ENCODE measurements around the gene UTY. TPM values are rescaled to one million over a fixed set of nuclear protein-coding genes. Genes with fewer than 3 reads are reported as not detected.
A peak's percentile ranks its signal among the peaks of the same experiment; 100 is the strongest.
"Not testable (repeated sequence)": the region's sequence is repeated elsewhere in the genome, so short reads cannot be mapped to it uniquely, and the experiment has no call there.

The UTY gene
- total RNA-seq, 6 experiments from 2014 or later: 10.0 TPM; not detected in 5

- no peak for ATAC-seq
These were observed 208.1 kb downstream of the UTY start for GRCh38 chrY:13271706-13272105.

GRCh38 chrY:13253941-13254440, 225.8 kb downstream of the UTY start:
- H3K9me3 ChIP-seq; H3K27ac ChIP-seq; H3K36me3 ChIP-seq; H3K27me3 ChIP-seq; H3K4me1 ChIP-seq; DNase-seq; ATAC-seq; intact Hi-C loops (cut with DNase I); H3K4me3 ChIP-seq: not testable (repeated sequence)
- no CpG with 5 or more reads among the region's 4 CpGs for WGBS (ENCODE audit: insufficient coverage, low coverage, low lambda C conversion rate, missing lambda C conversion rate)

More at GRCh38 chrY:13271706-13272105, 208.1 kb downstream of the UTY start:
- H3K9me3 ChIP-seq: no peaks in the 10 kb centered on the region
- no peaks in the 10 kb centered on the region for H3K36me3 ChIP-seq
- H3K27ac ChIP-seq: no peak overlapping the region
- no peak for DNase-seq
- no peak overlapping the region for H3K4me3 ChIP-seq
- no peaks in the 10 kb centered on the region for H3K4me1 ChIP-seq
- intact Hi-C loops (cut with DNase I): no loop called here
- TF ChIP-seq POLR2A (IDR thresholded peaks at IDR 0.05) (no peak), CTCF (IDR thresholded peaks at IDR 0.05) (no peak)
- no peaks in the 10 kb centered on the region for H3K27me3 ChIP-seq

- intact Hi-C loops (cut with DNase I): no loop called here
- DNase-seq: no peak
- Histone ChIP-seq H3K27ac (no peak overlapping the region), H3K4me1 (no peaks in the 10 kb centered on the region), H3K9me3 (no peaks in the 10 kb centered on the region), H3K4me3 (no peak overlapping the region), H3K36me3 (no peaks in the 10 kb centered on the region), H3K27me3 (no peaks in the 10 kb centered on the region)
- no peak for ATAC-seq
- no peak for TF ChIP-seq POLR2A (IDR thresholded peaks at IDR 0.05)
- no peak for TF ChIP-seq CTCF (IDR thresholded peaks at IDR 0.05)
These were observed 229.4 kb downstream of the UTY start for GRCh38 chrY:13250421-13250820.

- Histone ChIP-seq H3K4me1 (no peaks in the 10 kb centered on the region), H3K9me3 (no peaks in the 10 kb centered on the region), H3K27ac (no peak overlapping the region), H3K4me3 (no peak overlapping the region), H3K36me3 (no peaks in the 10 kb centered on the region), H3K27me3 (no peaks in the 10 kb centered on the region)
- DNase-seq: no peak
- ATAC-seq: no peak
- no CpG with 5 or more reads among the region's 5 CpGs for WGBS (ENCODE audit: insufficient coverage, low coverage, low lambda C conversion rate, missing lambda C conversion rate)
- no peak for TF ChIP-seq POLR2A (IDR thresholded peaks at IDR 0.05)
- no peak for TF ChIP-seq CTCF (IDR thresholded peaks at IDR 0.05)
- intact Hi-C loops (cut with DNase I): no loop called here
These were observed 236.1 kb downstream of the UTY start for GRCh38 chrY:13243716-13244115.

- ATAC-seq (peak in 1 of 4 donors; percentile 100), DNase-seq (peak in 1 of 3 donors; percentile 83)
- H3K4me3 ChIP-seq: no peak overlapping the region
- WGBS (ENCODE audit: insufficient coverage, low coverage, low lambda C conversion rate, missing lambda C conversion rate): no CpG with 5 or more reads among the region's 3 CpGs
- no peaks in the 10 kb centered on the region for H3K4me1 ChIP-seq
- H3K9me3 ChIP-seq: no peaks in the 10 kb centered on the region
- no peak overlapping the region for H3K27ac ChIP-seq
- no peak for TF ChIP-seq CTCF (IDR thresholded peaks at IDR 0.05)
- H3K36me3 ChIP-seq: no peaks in the 10 kb centered on the region
- H3K27me3 ChIP-seq: no peaks in the 10 kb centered on the region
- intact Hi-C loops (cut with DNase I): no loop called here
These were observed 245.9 kb downstream of the UTY start for GRCh38 chrY:13233901-13234300.

Data from right lobe of liver (tissue), 6 donors.